Measurements from ENCODE around the gene MSRB2.

MSRB2 gene

DNA sequence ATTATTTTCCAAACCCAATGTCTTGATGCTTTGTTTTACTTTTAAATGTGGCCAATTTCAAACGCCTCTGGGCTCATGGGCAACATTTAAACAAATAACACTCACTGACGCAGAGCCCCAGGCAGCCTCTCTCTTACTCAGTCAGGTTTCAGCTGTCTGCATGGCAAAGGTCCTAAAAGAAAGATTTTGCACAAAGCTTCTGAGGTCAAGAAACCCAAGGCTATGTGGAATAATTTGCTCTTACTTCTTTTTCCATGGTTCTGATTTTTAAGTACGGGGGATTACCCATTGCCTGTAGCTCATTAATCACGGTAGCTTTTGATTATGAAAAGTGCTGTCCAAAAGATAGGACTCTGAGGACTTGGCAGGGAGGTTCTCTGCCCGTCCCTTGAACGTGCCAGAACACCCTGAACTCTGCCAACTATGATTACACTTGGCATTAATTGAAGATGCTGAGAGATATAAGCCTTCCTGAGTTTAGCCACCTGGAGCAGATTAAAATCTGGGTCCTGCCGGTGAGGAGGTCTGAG, 14.1 kb upstream of the MSRB2 start:
- no peak overlapping the region for H3K4me3 ChIP-seq (ENCODE audit: control insufficient read depth, low read depth, low read length)

GRCh38 chr10:23081891-23082290, 13.5 kb upstream of the MSRB2 start:
- no peak for DNase-seq (ENCODE audit: low read depth)
- H3K4me3 ChIP-seq (ENCODE audit: control insufficient read depth, low read depth, low read length), result no peak overlapping the region
- TF ChIP-seq, protein P1, sequence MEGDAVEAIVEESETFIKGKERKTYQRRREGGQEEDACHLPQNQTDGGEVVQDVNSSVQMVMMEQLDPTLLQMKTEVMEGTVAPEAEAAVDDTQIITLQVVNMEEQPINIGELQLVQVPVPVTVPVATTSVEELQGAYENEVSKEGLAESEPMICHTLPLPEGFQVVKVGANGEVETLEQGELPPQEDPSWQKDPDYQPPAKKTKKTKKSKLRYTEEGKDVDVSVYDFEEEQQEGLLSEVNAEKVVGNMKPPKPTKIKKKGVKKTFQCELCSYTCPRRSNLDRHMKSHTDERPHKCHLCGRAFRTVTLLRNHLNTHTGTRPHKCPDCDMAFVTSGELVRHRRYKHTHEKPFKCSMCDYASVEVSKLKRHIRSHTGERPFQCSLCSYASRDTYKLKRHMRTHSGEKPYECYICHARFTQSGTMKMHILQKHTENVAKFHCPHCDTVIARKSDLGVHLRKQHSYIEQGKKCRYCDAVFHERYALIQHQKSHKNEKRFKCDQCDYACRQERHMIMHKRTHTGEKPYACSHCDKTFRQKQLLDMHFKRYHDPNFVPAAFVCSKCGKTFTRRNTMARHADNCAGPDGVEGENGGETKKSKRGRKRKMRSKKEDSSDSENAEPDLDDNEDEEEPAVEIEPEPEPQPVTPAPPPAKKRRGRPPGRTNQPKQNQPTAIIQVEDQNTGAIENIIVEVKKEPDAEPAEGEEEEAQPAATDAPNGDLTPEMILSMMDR (IDR thresholded peaks at IDR 0.05; ENCODE audit: control insufficient read depth, insufficient read depth, low read depth, low read length, missing control alignments), result peak; percentile 18

More for the DNA sequence above, 14.1 kb upstream of the MSRB2 start:
- no peak for DNase-seq (ENCODE audit: low read depth)
- TF ChIP-seq, protein P1 (IDR thresholded peaks at IDR 0.05; ENCODE audit: control insufficient read depth, insufficient read depth, low read depth, low read length, missing control alignments), result no peak

DNA sequence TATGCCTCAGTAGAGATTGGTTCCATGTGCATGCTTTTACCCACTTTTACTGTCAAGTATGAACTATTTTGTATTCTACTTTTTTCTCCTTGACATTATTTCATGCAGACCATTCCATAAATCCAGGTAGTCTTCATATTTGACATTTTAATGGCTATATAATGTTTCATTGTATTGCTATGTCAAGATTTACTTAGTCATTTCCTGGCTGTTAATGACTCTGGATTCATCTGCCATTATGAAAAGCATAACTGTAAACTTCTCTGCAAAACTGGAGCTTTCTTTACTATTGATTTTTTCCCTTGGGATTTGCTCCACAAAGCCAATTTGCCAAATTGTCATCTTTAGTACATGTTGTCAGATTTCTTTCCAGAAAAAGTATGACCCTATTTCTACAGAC, 6.8 kb upstream of the MSRB2 start:
- no peak overlapping the region for H3K4me3 ChIP-seq (ENCODE audit: control insufficient read depth, low read depth, low read length)
- DNase-seq (ENCODE audit: low read depth), result no peak
- TF ChIP-seq, protein P1 (IDR thresholded peaks at IDR 0.05; ENCODE audit: control insufficient read depth, insufficient read depth, low read depth, low read length, missing control alignments), result no peak

DNA sequence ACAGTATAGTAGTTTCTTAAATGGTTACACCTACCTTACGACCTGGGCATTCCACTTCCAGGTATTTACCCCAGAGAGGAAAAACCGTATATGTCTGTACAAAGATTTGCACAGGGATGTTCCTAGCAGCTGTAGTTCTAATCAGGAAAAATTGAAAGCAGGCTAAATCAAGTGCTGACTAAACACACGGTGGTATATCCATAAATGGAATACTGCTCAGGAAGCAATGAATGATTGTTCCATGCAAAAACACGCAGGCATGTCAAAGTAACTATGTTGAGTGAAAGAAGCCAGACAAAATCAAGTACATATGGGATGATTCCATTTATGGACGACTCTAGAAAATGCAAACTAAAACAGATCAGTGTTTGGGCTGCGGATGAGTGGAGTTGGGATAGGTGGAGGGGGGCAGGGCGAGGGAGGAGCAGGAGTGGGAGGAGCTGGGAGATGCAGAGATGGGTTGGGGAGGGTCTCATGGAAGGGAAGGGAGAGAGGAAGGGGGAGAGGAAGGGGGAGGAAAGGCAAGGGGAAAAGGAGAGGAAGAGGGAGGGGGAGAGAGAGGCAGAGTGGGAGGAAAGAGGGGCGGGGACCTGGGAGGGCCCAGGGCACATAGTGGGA, 484 bp upstream of the MSRB2 start:
- DNase-seq (ENCODE audit: low read depth), result no peak
- TF ChIP-seq, protein P1 (IDR thresholded peaks at IDR 0.05; ENCODE audit: control insufficient read depth, insufficient read depth, low read depth, low read length, missing control alignments), result no peak
- H3K4me3 ChIP-seq (ENCODE audit: control insufficient read depth, low read depth, low read length), result peak overlapping the region; percentile 68

DNA sequence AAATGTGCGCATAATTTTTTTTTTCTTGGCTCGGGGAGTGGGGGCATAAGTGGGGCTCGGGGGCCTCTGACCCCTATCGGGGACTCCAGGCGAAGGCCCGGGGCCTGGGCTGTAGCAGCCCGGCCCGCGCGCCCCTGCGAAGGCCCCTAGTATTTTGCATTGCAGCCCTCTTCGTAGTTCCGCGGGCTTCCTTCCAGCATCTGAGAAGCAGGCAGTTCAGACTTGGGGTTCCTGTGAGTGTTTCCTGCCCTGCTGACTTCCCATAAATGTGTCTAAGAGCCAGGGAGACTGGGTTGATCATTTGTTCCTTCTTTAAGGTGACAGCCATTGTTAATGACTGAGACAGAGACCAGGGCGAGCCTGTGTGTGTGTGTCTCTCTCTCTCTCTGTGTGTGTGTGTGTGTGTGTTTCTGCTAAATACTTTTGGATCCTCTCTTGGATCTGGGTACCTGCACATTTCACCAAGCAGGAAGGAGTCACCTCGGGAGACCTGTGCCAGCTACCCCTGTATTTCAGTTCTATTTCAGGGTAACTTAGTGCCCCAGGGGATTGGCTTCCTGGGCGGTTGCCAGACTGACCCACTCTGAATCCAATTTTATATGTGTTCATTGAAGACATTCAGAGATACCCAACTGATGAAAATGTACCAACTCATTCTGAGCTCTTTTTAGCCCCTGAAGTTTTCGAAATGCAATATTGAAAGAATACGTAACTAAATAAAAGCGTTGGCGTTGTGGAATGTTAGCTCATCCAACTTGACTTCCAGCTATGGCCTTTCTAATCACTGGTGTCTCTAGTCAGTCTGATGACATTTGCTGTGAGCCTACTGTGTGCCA, 805 bp downstream of the MSRB2 start:
- TF ChIP-seq, protein P1 (IDR thresholded peaks at IDR 0.05; ENCODE audit: control insufficient read depth, insufficient read depth, low read depth, low read length, missing control alignments), result no peak
- peak overlapping the region; percentile 68 for H3K4me3 ChIP-seq (ENCODE audit: control insufficient read depth, low read depth, low read length)
- DNase-seq (ENCODE audit: low read depth), result peak; percentile 17

DNA sequence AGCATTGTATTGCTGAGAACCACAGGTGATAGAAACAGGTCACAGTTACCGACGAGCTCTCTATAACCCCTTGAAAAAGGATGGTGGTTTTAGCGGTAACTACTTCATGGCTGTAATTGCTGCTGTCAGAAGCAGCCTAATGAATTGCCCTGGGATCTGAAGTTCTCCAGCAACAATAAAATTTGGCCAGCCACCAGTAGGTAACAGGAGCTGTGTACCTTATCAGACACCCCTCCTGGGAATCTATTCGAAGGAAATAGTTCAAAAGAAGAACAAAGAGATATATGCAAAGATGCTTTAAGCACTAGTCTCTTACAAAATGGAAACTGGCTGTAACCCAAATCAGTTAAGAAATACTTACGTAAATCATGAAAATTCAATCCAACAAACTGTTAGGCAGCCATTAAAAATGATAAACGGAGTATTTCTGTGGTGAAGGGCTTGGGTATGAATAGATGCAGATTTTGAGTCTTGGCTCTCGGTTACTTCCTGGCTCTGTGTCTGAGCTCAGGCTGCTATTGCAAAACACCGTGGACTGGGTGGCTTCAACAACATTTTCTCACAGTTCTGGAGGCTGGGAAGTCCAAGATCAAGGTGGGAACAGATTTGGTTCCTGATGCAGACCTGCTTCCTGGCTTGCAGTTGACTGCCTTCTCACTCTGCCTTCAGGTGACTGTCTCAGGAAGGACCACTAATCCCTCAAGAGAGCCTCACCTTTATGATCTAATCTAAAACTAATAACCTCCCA, 1.6 kb downstream of the MSRB2 start:
- TF ChIP-seq, protein P1 (IDR thresholded peaks at IDR 0.05; ENCODE audit: control insufficient read depth, insufficient read depth, low read depth, low read length, missing control alignments), result no peak
- H3K4me3 ChIP-seq (ENCODE audit: control insufficient read depth, low read depth, low read length), result no peak overlapping the region; the same call in 1 of the 2 replicates
- DNase-seq (ENCODE audit: low read depth), result peak; percentile 82
